Globus pallidus (tissue), 1 donor: ENCODE results near the gene HUNK.
"Not testable (repeated sequence)": the region's sequence is repeated elsewhere in the genome, so short reads cannot be mapped to it uniquely, and the experiment has no call there.

Source experiments
- DNase-seq: peaks from one replicate; pipeline ENCODE4 v3.0.0-alpha.2; 2015; ENCODE audit warnings: low spot score

The HUNK gene

GRCh38 chr21:31870472-31871193 lies 2.2 kb upstream of the HUNK start:
- DNase-seq = no peak

- not testable (repeated sequence) for DNase-seq
These were observed 1.4 kb upstream of the HUNK start for GRCh38 chr21:31871371-31871770.

GRCh38 chr21:31872072-31872451 lies 758 bp upstream of the HUNK start:
- DNase-seq = no peak

GRCh38 chr21:31873275-31873695 lies 465 bp downstream of the HUNK start:
- no peak for DNase-seq

- DNase-seq = no peak
These were observed 1.1 kb downstream of the HUNK start for GRCh38 chr21:31873696-31874599.

GRCh38 chr21:31874812-31875212 lies 2.0 kb downstream of the HUNK start:
- no peak for DNase-seq

- no peak for DNase-seq
These were observed 2.7 kb downstream of the HUNK start for GRCh38 chr21:31875496-31876015.

- DNase-seq = no peak
These were observed 4.7 kb downstream of the HUNK start for GRCh38 chr21:31877463-31877957.

- no peak for DNase-seq
These were observed 6.0 kb downstream of the HUNK start for GRCh38 chr21:31878831-31879230.

- DNase-seq = no peak
These were observed 6.4 kb downstream of the HUNK start for GRCh38 chr21:31879241-31879650.

- no peak for DNase-seq
These were observed 7.1 kb downstream of the HUNK start for GRCh38 chr21:31879911-31880310.

- DNase-seq = no peak
These were observed 8.0 kb downstream of the HUNK start for GRCh38 chr21:31880816-31881215.

GRCh38 chr21:31882711-31883110 lies 9.9 kb downstream of the HUNK start:
- no peak for DNase-seq

GRCh38 chr21:31885146-31885545 lies 12.3 kb downstream of the HUNK start:
- DNase-seq = no peak

- no peak for DNase-seq
These were observed 14.1 kb downstream of the HUNK start for GRCh38 chr21:31886915-31887314.

- DNase-seq = no peak
These were observed 14.6 kb downstream of the HUNK start for GRCh38 chr21:31887391-31887841.

GRCh38 chr21:31888936-31889371 lies 16.1 kb downstream of the HUNK start:
- no peak for DNase-seq

- DNase-seq = no peak
These were observed 16.6 kb downstream of the HUNK start for GRCh38 chr21:31889460-31889859.

GRCh38 chr21:31892686-31893085 lies 19.9 kb downstream of the HUNK start:
- DNase-seq = no peak

GRCh38 chr21:31893851-31894415 lies 21.1 kb downstream of the HUNK start:
- DNase-seq = no peak

GRCh38 chr21:31894457-31894856 lies 21.6 kb downstream of the HUNK start:
- no peak for DNase-seq
